Neural crest cell (in vitro differentiated cells): Measurements from ENCODE around the gene PRKG1. TPM values are rescaled to one million over a fixed set of nuclear protein-coding genes. Genes with fewer than 3 reads are reported as not detected.

ENCODE experiments used
- DNase-seq: peaks from one replicate; pipeline ENCODE4 v3.0.0; 2021; ENCODE audit warnings: low read depth, mixed read lengths, low spot score
- H3K27ac Mint-ChIP-seq: one replicate; pipeline ENCODE4 v1.8.0; 2021; ENCODE audit warnings: mild to moderate bottlenecking, mixed read lengths; ENCODE audit not compliant: unreplicated experiment
- H3K27me3 Mint-ChIP-seq: 2 replicates; pipeline ENCODE4 v1.8.0; 2021; ENCODE audit warnings: low read depth, mild to moderate bottlenecking, mixed read lengths
- H3K36me3 Mint-ChIP-seq: 2 replicates; pipeline ENCODE4 v1.8.0; 2021; ENCODE audit warnings: low read depth, mild to moderate bottlenecking, mixed read lengths
- H3K4me1 Mint-ChIP-seq: 2 replicates; pipeline ENCODE4 v1.8.0; 2021; ENCODE audit warnings: mixed read lengths
- H3K4me3 Mint-ChIP-seq: one replicate; pipeline ENCODE4 v1.8.0; 2021; ENCODE audit warnings: mild to moderate bottlenecking, mixed read lengths
- H3K9me3 Mint-ChIP-seq: 2 replicates; pipeline ENCODE4 v1.8.0; 2021; ENCODE audit warnings: mixed read lengths
- CTCF ChIP-seq: fragments of 200-600 bp; sonication (generic); conservative IDR thresholded peaks from 2 replicates; pipeline ENCODE4 v1.5.0; 2021; ENCODE audit warnings: antibody characterized with exemption, mild to moderate bottlenecking
- total RNA-seq: library from RNA; stranded (reverse); gene quantifications from 2 replicates; pipeline ENCODE4 v1.2.1, GENCODE V29; 2021

Gene PRKG1
- total RNA-seq, 1 donor from 2014 or later, result 4.4 TPM

- Mint-ChIP-seq H3K36me3 (no peaks in the 10 kb centered on the region), H3K27me3 (no peaks in the 10 kb centered on the region), H3K27ac (no peak overlapping the region), H3K4me1 (no peaks in the 10 kb centered on the region), H3K9me3 (no peaks in the 10 kb centered on the region), H3K4me3 (no peak overlapping the region)
- DNase-seq, result no peak
- no peak for TF ChIP-seq CTCF
Observed at GRCh38 chr10:51498424-51498823, 424.1 kb downstream of the PRKG1 start.

GRCh38 chr10:51501396-51501795 is 427.1 kb downstream of the PRKG1 start:
- Mint-ChIP-seq H3K9me3 (no peaks in the 10 kb centered on the region), H3K27me3 (no peaks in the 10 kb centered on the region), H3K4me1 (no peaks in the 10 kb centered on the region), H3K27ac (no peak overlapping the region), H3K4me3 (no peak overlapping the region), H3K36me3 (no peaks in the 10 kb centered on the region)
- DNase-seq, result no peak
- no peak for TF ChIP-seq CTCF

- H3K27me3 Mint-ChIP-seq, result no peaks in the 10 kb centered on the region
- DNase-seq, result no peak
- no peak overlapping the region for H3K27ac Mint-ChIP-seq
- TF ChIP-seq CTCF, result no peak
- H3K4me1 Mint-ChIP-seq, result no peaks in the 10 kb centered on the region
- no peaks in the 10 kb centered on the region for H3K9me3 Mint-ChIP-seq
- H3K36me3 Mint-ChIP-seq, result no peaks in the 10 kb centered on the region
- no peak overlapping the region for H3K4me3 Mint-ChIP-seq
Observed at GRCh38 chr10:51502124-51502523, 427.8 kb downstream of the PRKG1 start.

- H3K27me3 Mint-ChIP-seq, result no peaks in the 10 kb centered on the region
- DNase-seq, result no peak
- H3K27ac Mint-ChIP-seq, result no peak overlapping the region
- no peaks in the 10 kb centered on the region for H3K9me3 Mint-ChIP-seq
- H3K36me3 Mint-ChIP-seq, result no peaks in the 10 kb centered on the region
- H3K4me1 Mint-ChIP-seq, result no peaks in the 10 kb centered on the region
- no peak overlapping the region for H3K4me3 Mint-ChIP-seq
- TF ChIP-seq CTCF, result no peak
Observed at GRCh38 chr10:51503378-51503777, 429.1 kb downstream of the PRKG1 start.

- TF ChIP-seq CTCF, result no peak
- Mint-ChIP-seq H3K4me3 (no peak overlapping the region), H3K9me3 (peaks cover 2% of the 10 kb centered on the region), H3K27me3 (no peaks in the 10 kb centered on the region), H3K4me1 (no peaks in the 10 kb centered on the region), H3K27ac (no peak overlapping the region), H3K36me3 (no peaks in the 10 kb centered on the region)
- no peak for DNase-seq
Observed at GRCh38 chr10:51507476-51507875, 433.2 kb downstream of the PRKG1 start.

GRCh38 chr10:51508156-51508555 is 433.9 kb downstream of the PRKG1 start:
- no peaks in the 10 kb centered on the region for H3K4me1 Mint-ChIP-seq
- H3K36me3 Mint-ChIP-seq, result no peaks in the 10 kb centered on the region
- no peak overlapping the region for H3K27ac Mint-ChIP-seq
- no peaks in the 10 kb centered on the region for H3K27me3 Mint-ChIP-seq
- DNase-seq, result no peak
- peaks cover 2% of the 10 kb centered on the region for H3K9me3 Mint-ChIP-seq
- no peak overlapping the region for H3K4me3 Mint-ChIP-seq
- TF ChIP-seq CTCF, result no peak
